Caki2 (cell line): ENCODE data around the gene RIMS4. TPM values are rescaled to one million over a fixed set of nuclear protein-coding genes. Genes with fewer than 3 reads are reported as not detected.
"Not testable (repeated sequence)": the region's sequence is repeated elsewhere in the genome, so short reads cannot be mapped to it uniquely, and the experiment has no call there.

ENCODE experiments used
- DNase-seq: peaks from one replicate; pipeline ENCODE4 v3.0.0-alpha.2; 2015; ENCODE audit warnings: low read depth
- in situ Hi-C: cut with HindIII; loops from 2 replicates; pipeline ENCODE4 v1.10.0; 2016; ENCODE audit warnings: low sequenced_read_pairs, low pct_unique_long_range_greater_than_20kb, mixed read lengths
- total RNA-seq: library from RNA; depleted of rRNA; stranded (reverse); fragments of >200 nt; shearing (Covaris generic); gene quantifications from 2 replicates; pipeline ENCODE4 v1.2.3, GENCODE V29; 2014; ENCODE audit warnings: low replicate concordance

RIMS4 gene
- total RNA-seq, 1 experiment from 2014 or later = not detected

DNA sequence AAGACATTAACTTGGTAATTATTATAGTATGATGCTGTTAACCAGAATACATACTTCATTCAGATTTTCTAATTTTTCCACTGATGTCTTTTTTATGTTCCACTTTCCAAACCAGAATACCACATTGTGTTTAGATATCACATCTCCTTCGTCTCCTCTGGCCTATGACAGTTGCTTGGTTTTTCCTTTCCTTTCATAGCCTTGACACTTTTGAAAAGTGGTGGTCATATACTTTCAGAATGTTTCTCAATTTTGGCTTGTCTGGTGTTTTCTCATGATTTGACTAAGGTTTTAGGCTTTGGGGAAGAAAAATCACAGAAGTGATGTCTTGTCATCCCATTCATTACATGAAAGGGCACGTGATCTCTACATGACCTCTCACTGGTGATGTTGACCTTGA, 24.3 kb upstream of the RIMS4 start:
- no peak for DNase-seq
- in situ Hi-C loops = no loop called here

DNA sequence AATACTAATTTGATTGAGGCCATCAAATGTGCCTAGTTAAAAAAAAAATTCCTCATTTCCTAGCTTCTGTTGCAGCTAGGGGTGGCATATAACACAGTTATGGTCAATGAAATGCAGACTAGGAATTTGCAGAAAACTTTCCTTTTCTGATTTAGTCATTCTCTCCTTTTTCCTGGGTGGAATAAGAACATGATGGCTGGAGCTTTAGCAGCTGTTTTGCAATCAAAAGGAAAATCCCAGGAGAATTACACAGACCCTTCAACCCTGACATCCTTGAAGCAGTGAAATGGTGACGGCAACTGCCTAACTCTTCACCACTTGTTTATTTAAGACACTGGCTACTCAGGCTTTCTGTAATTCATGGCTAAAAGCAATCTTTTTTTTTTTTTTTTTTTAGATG, 23.1 kb upstream of the RIMS4 start:
- in situ Hi-C loops = no loop called here
- DNase-seq = no peak

DNA sequence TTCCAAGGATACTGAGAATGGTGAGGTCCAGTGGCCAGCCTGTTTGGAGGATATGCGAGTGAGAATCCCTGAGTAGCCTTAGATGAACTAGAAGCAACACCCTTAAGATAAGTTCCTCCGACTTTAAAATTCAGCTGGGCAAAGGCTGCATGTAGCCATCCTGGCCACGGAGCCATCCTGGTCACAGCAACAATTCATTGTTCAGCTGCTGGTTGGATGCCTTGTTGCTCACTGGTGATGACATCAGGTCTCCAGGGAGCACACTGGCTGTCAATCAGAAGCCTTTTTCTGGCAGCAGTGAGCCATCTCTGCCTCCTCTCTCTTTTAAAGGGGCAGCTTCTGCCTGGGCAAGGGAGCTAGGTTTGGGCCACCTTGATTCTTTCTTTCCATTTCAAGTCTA, 22.4 kb upstream of the RIMS4 start:
- DNase-seq = no peak
- in situ Hi-C loops = no loop called here

DNA sequence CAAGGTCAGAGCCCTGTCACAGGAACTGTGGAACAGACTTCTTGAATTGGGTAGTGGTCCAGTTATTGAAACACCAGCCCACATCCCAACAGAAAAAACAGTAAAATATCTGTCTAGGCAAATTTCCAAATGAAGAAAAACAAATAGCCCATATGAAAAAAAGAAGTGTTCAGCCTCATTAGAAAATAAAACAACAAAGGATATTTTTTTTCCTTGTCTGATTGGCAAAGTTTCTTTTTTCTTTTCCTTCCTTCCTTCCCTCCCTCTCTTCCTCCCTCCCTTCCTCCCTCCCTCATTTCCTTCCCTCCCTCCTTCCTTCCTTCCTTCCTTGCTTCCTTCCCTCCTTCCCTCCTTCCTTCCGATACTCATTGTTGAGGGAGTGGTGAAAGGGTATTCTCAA, 20.6 kb upstream of the RIMS4 start:
- in situ Hi-C loops = no loop called here

DNA sequence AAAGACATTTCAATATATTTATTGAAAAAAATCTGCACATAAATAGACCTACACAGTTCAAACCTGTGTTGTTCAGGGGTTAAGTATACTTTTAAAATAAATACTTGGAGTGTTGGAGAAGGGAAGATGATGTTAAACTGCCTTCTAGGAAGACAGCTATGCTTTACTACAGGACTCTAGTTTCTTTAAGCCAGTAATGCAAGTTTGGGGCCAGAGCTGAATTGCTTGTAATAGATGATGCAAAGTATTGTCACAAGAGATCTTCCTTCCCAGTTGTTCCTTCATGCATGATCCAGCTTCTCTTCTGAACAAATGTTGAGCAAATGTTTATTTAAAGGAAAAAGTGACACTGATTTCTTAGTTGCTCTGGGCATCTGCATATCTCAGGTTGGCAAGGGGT, 20.2 kb upstream of the RIMS4 start:
- no peak for DNase-seq
- in situ Hi-C loops = no loop called here

More for the DNA sequence above, 20.6 kb upstream of the RIMS4 start:
- no peak for DNase-seq

DNA sequence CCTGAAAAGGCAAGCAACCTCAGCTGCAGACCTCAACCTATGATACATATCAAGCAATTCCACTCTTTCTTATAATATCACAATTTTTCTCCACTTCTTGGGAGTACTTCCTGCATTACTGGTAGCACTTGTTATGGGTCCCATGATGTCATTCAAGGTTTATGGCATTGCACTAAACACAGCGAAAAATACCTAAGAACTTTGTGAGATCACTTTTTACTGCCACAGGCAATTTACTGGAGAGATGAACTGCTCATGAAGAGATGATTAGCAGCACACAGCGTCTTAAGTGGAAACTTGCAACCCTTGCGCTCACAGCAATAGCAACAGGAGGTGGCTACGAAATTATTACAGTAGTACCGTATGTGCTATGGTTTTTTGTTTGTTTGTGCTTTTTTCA, 19.3 kb upstream of the RIMS4 start:
- DNase-seq = no peak
- in situ Hi-C loops = no loop called here

DNA sequence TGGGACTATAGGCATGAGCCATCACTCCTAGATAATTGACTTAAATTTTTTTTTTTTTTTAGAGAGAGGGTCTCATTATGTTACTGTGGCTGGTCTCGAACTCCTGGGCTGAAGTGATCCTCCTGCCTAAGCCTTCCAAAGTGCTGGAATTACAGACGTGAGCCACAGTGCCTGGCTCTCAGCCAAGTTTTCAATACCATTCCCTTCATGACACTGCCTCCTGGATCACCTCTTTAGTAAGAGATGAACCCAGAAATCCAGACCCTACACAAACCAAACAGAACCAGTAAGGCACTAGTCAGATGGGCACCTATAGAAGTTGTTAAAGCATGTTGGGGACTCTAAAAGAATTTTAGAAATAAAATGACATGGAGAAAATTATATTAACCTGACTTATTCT, 18.3 kb upstream of the RIMS4 start:
- DNase-seq = no peak
- in situ Hi-C loops = no loop called here

DNA sequence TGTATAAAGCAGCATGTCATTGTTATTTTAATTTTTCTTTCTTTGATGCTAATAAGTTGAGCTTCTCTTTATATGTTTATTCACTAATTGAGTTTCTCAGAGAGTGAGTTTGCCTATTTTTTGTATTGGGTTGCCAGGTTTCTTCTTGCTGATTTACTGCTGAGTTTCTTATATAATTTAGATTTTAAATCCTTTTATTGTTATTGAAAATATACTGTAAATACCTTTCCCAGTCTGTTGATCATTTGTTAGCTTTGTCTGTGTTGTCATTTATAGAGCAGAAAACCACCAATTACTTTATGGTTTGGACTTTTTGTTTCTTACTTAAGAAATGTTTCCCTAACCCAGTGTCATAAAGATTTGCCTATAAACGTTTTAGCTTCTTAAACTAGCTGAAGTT, 17.1 kb upstream of the RIMS4 start:
- in situ Hi-C loops = no loop called here
- no peak for DNase-seq

DNA sequence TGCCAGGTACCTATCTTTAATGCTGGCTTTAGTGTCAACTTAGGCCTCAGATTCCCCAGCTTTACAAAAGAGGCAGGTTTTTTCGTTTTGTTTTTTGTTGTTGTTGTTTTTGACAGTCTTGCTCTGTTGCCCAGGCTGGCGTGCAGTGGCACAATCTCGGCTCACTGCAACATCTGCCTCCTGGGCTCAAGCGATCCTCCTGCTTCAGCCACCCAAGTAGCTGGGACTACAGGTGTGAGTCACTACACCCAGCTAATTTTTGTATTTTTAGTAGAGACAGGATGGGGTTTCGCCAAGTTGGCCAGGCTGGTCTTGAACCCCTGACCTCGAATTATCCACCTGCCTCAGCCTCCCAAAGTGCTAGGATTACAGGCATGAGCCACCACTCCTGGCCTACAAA, 11.2 kb upstream of the RIMS4 start:
- DNase-seq, in situ Hi-C loops: not testable (repeated sequence)

DNA sequence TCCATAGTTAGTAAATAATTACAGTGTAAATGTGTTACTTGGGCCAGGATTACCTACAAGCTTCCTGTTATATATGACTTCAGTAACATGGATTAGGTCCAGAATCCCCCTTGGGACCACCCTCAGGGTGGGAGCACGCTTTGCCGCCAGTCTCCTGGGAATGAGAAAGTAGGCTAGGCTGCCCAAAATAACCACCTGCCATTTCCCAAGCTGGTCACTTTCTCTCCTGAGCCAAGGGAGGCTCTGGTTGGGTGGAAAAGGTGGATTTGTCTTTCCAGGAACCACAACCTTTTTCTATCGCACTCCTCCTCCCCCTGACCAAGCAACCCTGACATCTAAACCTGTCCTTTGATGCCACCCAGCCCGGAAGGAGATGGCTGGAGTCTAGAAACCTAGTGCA, 9.6 kb upstream of the RIMS4 start:
- in situ Hi-C loops = no loop called here
- DNase-seq = no peak

DNA sequence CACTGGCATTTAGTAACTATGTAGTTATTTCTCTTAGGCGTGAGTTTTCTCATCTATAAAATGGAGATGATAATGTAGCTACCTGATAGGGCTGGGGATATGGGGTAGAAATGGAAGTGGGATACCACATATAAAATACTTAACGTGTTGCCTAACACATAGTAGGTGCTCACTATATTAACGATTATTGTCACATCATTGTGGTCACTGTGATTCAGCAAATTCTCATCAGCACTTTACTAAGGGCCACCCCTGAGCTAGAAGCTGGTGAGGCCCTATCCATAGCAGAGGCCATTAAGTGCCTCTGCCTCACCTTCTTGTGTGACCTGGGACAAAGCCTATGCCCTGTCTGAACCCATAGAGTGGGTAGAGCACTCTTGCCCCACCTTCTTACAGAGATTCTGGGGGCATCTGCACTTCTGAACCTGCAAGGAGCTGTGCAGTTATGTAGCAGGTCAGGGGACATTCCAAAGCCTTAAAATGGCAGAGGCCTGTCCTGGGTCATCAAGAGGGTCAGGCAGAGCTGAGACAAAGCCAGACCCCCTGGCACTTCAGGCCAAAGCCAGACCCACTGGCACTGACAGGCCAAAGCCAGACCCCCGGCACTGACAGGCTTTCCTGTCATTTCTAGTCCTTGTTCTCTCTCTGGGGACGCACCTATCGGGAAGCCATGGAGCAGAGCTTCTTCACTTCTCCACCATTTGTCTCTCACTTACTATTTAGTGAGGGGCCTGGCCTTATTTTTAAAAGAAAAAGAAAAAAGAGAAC, 7.0 kb upstream of the RIMS4 start:
- DNase-seq = no peak
- in situ Hi-C loops = no loop called here

DNA sequence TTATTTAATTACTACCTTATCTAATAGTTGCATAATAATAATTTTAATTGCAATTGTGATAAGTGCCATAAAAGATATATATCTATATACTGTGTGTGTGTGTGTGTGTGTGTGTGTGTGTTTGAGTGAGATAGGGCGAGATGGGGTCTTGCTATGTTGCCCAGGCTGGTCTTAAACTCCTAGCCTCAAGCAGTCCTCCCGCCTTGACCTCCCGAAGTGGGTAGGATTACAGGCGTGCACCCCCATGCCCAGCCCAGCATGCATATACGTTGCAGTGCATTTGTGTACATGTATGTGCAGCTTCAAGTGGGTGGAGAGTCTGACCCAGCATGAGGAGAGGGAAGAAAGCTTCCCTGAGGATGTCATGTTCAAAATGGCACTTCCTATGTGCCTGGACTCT, 4.6 kb upstream of the RIMS4 start:
- in situ Hi-C loops = no loop called here

DNA sequence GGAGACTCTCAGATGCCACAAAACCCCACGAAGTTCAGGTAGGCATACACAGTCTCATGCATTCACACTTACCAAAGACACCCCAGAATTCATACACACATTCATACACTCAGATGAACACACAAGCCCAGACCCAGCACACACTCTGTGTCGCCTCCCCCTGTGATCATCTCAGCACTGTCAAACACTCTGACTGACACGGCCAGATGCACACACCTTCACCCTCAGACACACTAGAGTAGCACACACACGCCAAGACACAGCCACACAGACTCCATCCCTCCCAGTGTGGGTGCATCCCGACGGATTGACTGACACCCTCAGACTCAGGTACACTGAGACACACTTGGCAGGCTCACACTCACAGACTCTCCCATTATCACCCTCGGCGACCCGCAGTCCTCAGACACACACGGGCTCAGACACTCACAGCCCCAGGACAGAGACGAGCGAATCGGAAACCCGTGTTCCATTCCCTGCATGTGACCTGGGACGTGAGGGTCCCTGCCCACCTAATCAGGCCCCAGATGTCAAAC, 872 bp upstream of the RIMS4 start:
- no peak for DNase-seq
- in situ Hi-C loops = no loop called here

More for the DNA sequence above, 4.6 kb upstream of the RIMS4 start:
- DNase-seq = no peak

DNA sequence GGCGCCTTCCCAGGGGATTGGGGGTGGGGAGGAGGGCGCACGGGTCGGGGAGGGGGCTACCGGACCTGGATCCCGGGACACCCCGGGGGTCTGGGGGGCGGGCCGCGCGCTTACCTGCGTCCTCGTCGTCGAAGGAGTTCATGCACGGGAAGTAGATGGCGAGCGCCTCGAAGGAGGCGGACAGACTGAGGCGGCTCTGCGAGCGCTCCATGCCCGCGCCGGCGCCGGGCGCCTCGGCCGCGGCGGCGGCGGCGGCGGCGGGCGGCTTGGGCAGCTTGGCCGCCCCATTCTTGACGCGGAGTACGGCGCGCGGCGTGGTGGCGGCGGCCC, 320 bp downstream of the RIMS4 start:
- no peak for DNase-seq
- in situ Hi-C loops = no loop called here

DNA sequence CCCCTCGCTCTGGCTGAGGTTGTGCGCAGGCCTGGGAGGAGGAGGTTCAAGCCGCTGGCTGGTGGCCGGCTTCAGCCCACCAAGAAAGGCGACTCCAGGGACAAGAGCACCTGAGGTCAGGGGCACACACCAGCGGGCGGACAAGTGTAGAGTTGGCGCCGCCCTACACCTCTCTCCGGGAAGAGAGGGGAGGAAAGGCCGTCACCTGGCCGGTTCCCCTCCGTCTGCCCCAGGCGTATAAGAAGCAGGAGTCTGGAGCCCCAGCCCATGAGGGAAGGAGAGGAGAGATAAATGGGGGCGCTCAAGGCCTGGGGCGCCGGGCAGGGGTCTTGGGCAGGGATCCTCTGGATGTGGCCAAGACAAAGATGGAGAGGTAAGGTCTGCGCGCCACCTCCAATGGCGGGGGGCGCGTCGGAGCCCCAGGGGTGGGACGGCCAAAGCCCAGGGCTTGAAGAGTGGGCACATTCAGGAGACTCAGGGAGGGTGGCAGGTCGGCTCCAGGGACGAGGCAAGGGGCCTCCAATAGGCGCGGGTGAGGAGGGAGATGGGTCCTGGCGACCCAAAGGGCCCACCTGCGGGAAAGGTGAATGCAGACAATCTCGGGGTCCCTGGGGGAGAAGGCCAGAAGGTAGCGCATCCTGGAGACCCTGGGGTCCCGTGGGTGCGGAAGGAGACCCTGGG, 826 bp downstream of the RIMS4 start:
- in situ Hi-C loops = no loop called here
- no peak for DNase-seq

DNA sequence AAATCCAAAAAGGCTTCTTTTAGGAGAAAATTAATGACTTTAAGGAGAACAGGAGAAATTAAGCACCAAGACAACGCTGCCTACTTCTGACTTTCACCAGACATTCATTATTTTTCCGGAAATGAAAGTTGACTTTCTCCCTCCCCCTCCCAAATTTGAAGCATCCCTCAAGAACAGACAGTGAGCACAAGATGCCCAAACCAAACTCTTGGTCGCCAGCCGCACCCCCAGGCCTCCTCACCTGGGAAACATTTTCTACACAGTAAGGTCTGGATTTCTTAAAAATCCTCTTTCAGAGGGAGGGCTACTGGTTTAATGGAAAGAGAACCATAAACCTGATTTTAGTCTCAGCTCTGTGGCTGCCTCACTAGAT, 2.7 kb downstream of the RIMS4 start:
- in situ Hi-C loops = no loop called here

DNA sequence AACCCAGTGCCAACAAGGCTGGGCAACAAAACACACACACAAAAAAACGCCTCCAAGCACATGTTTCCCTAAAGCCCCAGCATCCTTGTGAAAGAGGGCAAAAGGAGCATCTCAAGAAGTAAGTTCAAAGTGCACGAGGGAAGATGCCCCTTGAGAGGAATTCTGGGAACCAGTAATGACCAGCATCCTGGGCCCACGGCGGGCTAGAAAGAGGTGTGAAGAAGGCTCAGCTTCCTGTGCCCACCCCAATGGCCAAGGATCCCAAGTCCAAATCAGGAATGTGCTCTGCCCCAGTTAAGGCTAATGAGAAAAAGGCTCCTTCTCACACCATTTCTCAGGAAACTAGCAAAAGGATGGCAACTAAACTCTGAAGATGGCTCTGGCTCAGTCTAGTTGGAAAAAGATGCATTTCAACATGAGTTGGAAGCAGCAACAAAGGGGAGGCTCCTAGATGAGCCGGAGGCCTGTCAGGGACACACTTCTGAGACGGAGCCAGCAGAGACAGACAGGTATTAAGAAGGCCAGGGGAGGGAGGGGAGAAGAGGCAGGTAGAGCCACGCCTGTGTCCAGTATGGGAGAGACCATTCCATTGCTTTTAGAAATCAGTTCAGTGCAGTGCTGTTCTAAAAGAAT, 3.2 kb downstream of the RIMS4 start:
- DNase-seq = no peak
- in situ Hi-C loops = no loop called here

More for the DNA sequence above, 2.7 kb downstream of the RIMS4 start:
- no peak for DNase-seq

DNA sequence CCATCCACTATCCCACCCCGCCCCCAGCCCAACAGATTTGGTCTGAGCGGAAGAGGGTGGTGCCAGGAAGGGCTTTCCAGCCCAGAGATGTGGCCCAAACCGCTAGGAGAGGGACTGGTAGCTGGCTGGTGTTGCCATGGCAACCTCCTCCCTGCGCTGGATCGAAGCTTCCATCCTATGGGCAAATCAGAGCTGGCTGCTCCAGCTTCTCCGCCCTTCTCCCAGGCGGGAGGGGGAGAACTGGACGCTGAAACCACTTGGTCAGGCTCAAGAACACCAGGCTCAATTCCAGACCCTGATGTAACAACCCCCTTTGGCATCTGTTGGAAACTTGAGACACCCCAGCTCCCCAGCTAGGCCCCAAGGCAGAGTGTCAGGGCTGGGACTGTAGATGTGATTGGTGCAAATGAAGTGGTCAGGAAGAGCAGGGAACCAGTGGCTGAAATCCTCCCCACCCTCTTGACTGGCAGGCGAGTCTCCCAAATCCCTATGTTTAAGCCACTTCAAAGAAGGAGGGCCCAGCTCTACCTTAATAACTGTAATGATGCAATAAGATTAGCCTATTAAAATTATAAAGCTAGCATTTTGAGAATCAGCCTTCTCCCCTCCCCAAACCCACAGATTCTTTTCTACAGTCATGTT, 4.2 kb downstream of the RIMS4 start:
- DNase-seq = no peak
- in situ Hi-C loops = no loop called here

DNA sequence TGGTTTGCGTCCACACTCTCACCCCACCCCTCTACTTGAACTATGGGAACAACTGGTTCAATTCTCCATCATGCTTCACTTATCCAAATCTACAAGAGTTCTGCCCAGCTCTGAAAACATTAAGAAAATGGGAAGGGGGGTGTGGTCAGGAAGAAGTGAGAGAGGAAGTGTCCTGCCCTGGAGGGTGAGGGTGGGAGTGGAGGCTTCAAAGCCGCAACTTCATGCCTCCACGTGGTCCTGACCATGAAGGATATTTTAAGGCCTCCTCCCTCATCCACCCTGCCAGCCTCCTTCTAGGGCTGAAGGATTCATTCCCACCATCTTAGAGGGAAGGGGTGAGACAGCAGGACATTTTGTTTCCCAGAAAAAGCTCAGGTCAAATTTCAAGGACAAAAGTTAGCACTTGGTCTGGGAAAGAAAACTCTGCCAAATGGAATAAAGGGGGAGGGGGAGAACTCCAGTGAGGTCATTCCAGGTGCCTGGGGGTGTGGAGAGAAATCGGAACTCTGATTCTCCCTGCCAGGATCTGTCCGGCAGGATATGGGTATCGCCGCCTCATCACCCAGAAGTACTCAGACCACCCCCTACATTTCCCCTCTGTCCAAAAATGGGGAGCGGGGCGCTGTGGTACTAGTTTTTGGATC, 4.9 kb downstream of the RIMS4 start:
- in situ Hi-C loops = no loop called here

More for the DNA sequence above, 4.9 kb downstream of the RIMS4 start:
- DNase-seq = no peak
